AG10803 (cell line): ENCODE measurements around the gene FYN.

Experiments used
- DNase-seq: peaks from one replicate; pipeline ENCODE4 v3.0.0; 2010; ENCODE audit warnings: low read depth
- H3K4me3 ChIP-seq: 2 replicates; pipeline ENCODE4 v1.5.1; 2011; ENCODE audit warnings: mild to moderate bottlenecking, low read length, control low read depth
- CTCF ChIP-seq: conservative IDR thresholded peaks from 2 replicates; pipeline ENCODE4 v1.5.1; 2011; ENCODE audit warnings: mild to moderate bottlenecking, low read length, control low read depth, inconsistent platforms

Gene FYN

DNA sequence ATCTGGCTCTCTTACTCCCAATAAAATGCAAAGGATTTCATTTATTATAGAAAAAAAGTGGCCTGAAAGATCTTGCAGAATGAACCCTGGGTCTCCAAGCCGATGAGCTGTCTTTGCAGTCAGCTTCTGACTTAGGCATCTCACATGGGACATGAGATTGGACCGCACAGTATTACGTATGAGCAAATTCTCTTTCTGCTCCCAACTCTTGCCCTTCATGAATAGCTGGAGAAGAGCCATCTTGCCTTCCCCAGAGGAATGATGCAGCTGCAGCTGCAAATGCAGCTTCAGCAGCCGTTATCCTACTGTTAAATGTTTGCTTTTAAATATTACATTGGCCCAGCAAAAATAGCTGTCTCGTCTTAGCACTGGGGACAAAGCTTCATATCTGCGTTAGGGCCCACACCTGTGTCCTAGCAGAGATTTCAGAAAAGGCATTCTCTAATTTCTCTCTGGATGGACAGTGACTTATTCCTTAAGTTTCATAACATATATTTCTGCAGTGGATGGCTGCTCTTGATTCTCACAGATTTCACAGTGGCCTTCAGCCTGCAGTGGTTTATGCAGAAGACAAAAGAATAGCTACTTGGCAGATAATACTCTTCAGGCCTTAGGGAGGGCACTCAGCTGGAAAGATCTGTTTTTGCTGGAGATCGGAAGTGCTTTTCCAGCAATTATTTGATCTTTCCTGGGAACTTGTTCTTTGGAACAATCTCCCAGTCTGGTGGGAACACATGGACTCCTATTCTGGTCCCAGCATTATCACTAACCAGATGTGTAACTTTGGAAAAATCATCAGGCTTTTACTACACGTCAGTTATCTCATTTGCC, 129.2 kb downstream of the FYN start:
- no peak for TF ChIP-seq CTCF
- no peak overlapping the region for H3K4me3 ChIP-seq
- DNase-seq = peak; percentile 80

- H3K4me3 ChIP-seq = no peak overlapping the region
- no peak for TF ChIP-seq CTCF
Observed at GRCh38 chr6:111743360-111743759, 129.9 kb downstream of the FYN start.

GRCh38 chr6:111741177-111741952, 131.9 kb downstream of the FYN start:
- no peak overlapping the region for H3K4me3 ChIP-seq
- TF ChIP-seq CTCF = no peak
- DNase-seq = no peak

More at GRCh38 chr6:111743360-111743759, 129.9 kb downstream of the FYN start:
- no peak for DNase-seq

DNA sequence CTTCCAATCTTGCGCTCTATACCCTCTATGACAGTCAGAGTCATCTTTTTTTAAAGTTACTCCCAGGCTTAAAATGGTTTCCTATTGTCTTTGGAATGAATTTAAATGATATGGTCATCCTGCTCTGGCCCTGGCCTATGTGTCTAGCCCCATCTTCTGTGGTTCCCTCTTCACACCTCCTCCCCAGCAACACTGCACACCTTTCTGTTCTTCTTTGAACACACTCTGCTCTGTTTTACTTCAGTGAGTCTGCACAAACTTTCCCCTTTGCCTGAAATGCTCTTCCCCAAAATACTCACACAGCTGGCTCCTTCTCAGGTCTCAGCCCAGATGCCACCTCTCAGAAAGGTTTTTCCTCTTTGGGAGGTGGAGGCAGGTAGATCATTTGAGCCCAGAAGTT, 132.7 kb downstream of the FYN start:
- no peak for TF ChIP-seq CTCF
- H3K4me3 ChIP-seq = no peak overlapping the region
- DNase-seq = no peak

DNA sequence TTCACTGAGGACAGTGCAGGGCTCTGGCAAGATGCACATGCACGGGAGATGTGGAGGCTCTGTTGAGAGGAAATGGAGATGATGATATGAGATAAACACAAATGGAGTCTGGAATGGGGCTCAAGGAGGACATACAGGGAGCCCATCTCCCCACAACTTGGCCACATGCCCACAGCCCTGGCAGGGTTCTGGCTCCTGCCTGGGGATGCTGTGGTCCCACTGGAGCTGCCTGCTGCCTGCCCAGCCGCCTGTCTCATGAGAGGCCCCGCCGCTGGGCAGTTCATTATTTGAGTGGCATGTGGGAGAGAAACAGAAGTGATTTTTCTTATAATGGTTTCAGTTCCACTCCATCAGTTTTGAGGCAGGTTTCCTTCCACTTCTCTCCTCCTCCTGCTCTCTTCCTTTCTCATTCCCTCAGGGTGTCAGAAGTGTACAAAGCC, 134.0 kb downstream of the FYN start:
- no peak for DNase-seq
- no peak for TF ChIP-seq CTCF
- H3K4me3 ChIP-seq = no peak overlapping the region

DNA sequence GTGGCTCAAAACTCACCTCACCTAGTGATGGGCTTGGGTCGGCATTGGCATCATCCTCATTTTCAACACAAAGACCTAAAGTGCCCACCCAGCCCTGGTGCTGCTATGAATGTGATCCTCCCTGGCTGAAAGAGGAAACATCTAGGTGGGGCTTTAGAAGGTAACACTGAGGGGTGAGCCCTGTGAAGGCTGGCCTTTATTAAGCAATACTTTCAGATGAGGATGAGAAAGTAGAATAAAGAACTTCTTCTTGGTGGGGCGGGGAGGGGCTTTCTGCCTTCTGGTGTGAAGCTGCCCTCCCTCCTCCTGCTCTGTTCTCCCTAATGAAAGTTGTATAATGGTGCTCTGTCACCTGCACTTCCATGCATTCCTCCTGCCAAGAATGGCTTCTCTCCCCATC, 134.6 kb downstream of the FYN start:
- no peak for DNase-seq
- TF ChIP-seq CTCF = no peak
- H3K4me3 ChIP-seq = no peak overlapping the region
